T-helper 17 cell (primary cell): Measurements from ENCODE around the gene CSTF3. TPM values are rescaled to one million over a fixed set of nuclear protein-coding genes. Genes with fewer than 3 reads are reported as not detected.

Source experiments
- ATAC-seq: fragments of 150-1000 bp; cut with Tn5 transposase; 2 replicates; pipeline ENCODE4 v1.10.0; 2021; ENCODE audit warnings: mild to moderate bottlenecking, moderate library complexity
- DNase-seq, 3 donors: peaks; one replicate each; pipeline versions ENCODE4 v3.0.0 to v3.0.0-alpha.2; 2020 to 2021
- H3K9me3 ChIP-seq: one replicate; pipeline ENCODE4 v1.7.0; 2013; ENCODE audit warnings: low read length, mild to moderate bottlenecking; ENCODE audit not compliant: control insufficient read depth, poor library complexity, severe bottlenecking
- H3K27ac Mint-ChIP-seq: one replicate; pipeline ENCODE4 v1.8.0; 2022; ENCODE audit warnings: mild to moderate bottlenecking, moderate library complexity, mixed read lengths
- H3K27me3 Mint-ChIP-seq: one replicate; pipeline ENCODE4 v1.8.0; 2022; ENCODE audit warnings: mixed read lengths
- H3K36me3 Mint-ChIP-seq: one replicate; pipeline ENCODE4 v1.8.0; 2022; ENCODE audit warnings: low read depth, mixed read lengths
- H3K4me1 Mint-ChIP-seq: one replicate; pipeline ENCODE4 v1.8.0; 2022; ENCODE audit warnings: mild to moderate bottlenecking, mixed read lengths
- H3K4me3 Mint-ChIP-seq: one replicate; pipeline ENCODE4 v1.8.0; 2022; ENCODE audit warnings: mild to moderate bottlenecking, moderate library complexity, mixed read lengths
- total RNA-seq, 4 donors: library from RNA in 2 of 4; stranded (reverse) in 2 of 4; gene quantifications; one replicate each; pipeline ENCODE4 v1.2.3 and lab custom pipeline; 2022 to 2026

The CSTF3 gene
- total RNA-seq, 2 donors from 2014 or later = 12.0 to 16.8 TPM

- no peaks in the 10 kb centered on the region for H3K36me3 Mint-ChIP-seq
- H3K9me3 ChIP-seq = no peaks in the 10 kb centered on the region
- ATAC-seq (no peak), DNase-seq (no peak)
- no peaks in the 10 kb centered on the region for H3K4me1 Mint-ChIP-seq
- no peak overlapping the region for H3K4me3 Mint-ChIP-seq
- H3K27ac Mint-ChIP-seq = no peak overlapping the region
- H3K27me3 Mint-ChIP-seq = no peaks in the 10 kb centered on the region
These were observed 51.2 kb downstream of the CSTF3 start for GRCh38 chr11:33110083-33110482.

- Mint-ChIP-seq H3K4me1 (no peaks in the 10 kb centered on the region), H3K36me3 (no peaks in the 10 kb centered on the region), H3K27ac (no peak overlapping the region), H3K27me3 (no peaks in the 10 kb centered on the region), H3K4me3 (no peak overlapping the region)
- DNase-seq (no peak), ATAC-seq (no peak)
- no peaks in the 10 kb centered on the region for H3K9me3 ChIP-seq
These were observed 51.9 kb downstream of the CSTF3 start for GRCh38 chr11:33109294-33109895.

GRCh38 chr11:33103836-33104235, 57.4 kb downstream of the CSTF3 start:
- H3K9me3 ChIP-seq = no peaks in the 10 kb centered on the region
- H3K4me1 Mint-ChIP-seq = no peaks in the 10 kb centered on the region
- H3K27ac Mint-ChIP-seq = no peak overlapping the region
- no peaks in the 10 kb centered on the region for H3K27me3 Mint-ChIP-seq
- DNase-seq = no peak
- no peak overlapping the region for H3K4me3 Mint-ChIP-seq
- H3K36me3 Mint-ChIP-seq = peaks cover 10% of the 10 kb centered on the region
- no peak for ATAC-seq

- Mint-ChIP-seq H3K27ac (no peak overlapping the region), H3K36me3 (peaks cover 5% of the 10 kb centered on the region), H3K4me3 (no peak overlapping the region), H3K27me3 (no peaks in the 10 kb centered on the region), H3K4me1 (no peaks in the 10 kb centered on the region)
- DNase-seq (no peak), ATAC-seq (no peak)
- no peaks in the 10 kb centered on the region for H3K9me3 ChIP-seq
These were observed 67.1 kb downstream of the CSTF3 start for GRCh38 chr11:33094157-33094556.

- ATAC-seq = no peak
- H3K4me1 Mint-ChIP-seq = no peaks in the 10 kb centered on the region
- no peaks in the 10 kb centered on the region for H3K9me3 ChIP-seq
- no peak overlapping the region for H3K27ac Mint-ChIP-seq
- no peak for DNase-seq
- H3K4me3 Mint-ChIP-seq = no peak overlapping the region
- H3K27me3 Mint-ChIP-seq = no peaks in the 10 kb centered on the region
- H3K36me3 Mint-ChIP-seq = peaks cover 6% of the 10 kb centered on the region
These were observed 71.5 kb downstream of the CSTF3 start for GRCh38 chr11:33089776-33090175.

- ATAC-seq (no peak), DNase-seq (no peak)
- H3K36me3 Mint-ChIP-seq = peaks cover 4% of the 10 kb centered on the region
- H3K9me3 ChIP-seq = no peaks in the 10 kb centered on the region
- peak overlapping the region; percentile 46 for H3K27ac Mint-ChIP-seq
- no peaks in the 10 kb centered on the region for H3K27me3 Mint-ChIP-seq
- H3K4me3 Mint-ChIP-seq = no peak overlapping the region
- H3K4me1 Mint-ChIP-seq = no peaks in the 10 kb centered on the region
These were observed 75.3 kb downstream of the CSTF3 start for GRCh38 chr11:33086017-33086416.

GRCh38 chr11:33083918-33084317, 77.4 kb downstream of the CSTF3 start:
- ATAC-seq (no peak), DNase-seq (no peak)
- no peak overlapping the region for H3K4me3 Mint-ChIP-seq
- no peak overlapping the region for H3K27ac Mint-ChIP-seq
- no peaks in the 10 kb centered on the region for H3K9me3 ChIP-seq
- no peaks in the 10 kb centered on the region for H3K27me3 Mint-ChIP-seq
- H3K4me1 Mint-ChIP-seq = no peaks in the 10 kb centered on the region
- H3K36me3 Mint-ChIP-seq = peaks cover 6% of the 10 kb centered on the region

- H3K27ac Mint-ChIP-seq = no peak overlapping the region
- no peak overlapping the region for H3K4me3 Mint-ChIP-seq
- DNase-seq (no peak), ATAC-seq (no peak)
- no peaks in the 10 kb centered on the region for H3K9me3 ChIP-seq
- no peaks in the 10 kb centered on the region for H3K27me3 Mint-ChIP-seq
- peaks cover 2% of the 10 kb centered on the region for H3K4me1 Mint-ChIP-seq
- H3K36me3 Mint-ChIP-seq = peaks cover 6% of the 10 kb centered on the region
These were observed 88.8 kb downstream of the CSTF3 start for GRCh38 chr11:33072465-33072864.

- no peaks in the 10 kb centered on the region for H3K9me3 ChIP-seq
- Mint-ChIP-seq H3K36me3 (peaks cover 3% of the 10 kb centered on the region), H3K27ac (no peak overlapping the region), H3K4me1 (peaks cover 11% of the 10 kb centered on the region), H3K27me3 (no peaks in the 10 kb centered on the region), H3K4me3 (no peak overlapping the region)
- DNase-seq = no peak
- ATAC-seq = no peak
These were observed 92.5 kb downstream of the CSTF3 start for GRCh38 chr11:33068611-33069340.

- peaks cover 14% of the 10 kb centered on the region for H3K4me1 Mint-ChIP-seq
- H3K36me3 Mint-ChIP-seq = peaks cover 6% of the 10 kb centered on the region
- no peaks in the 10 kb centered on the region for H3K27me3 Mint-ChIP-seq
- DNase-seq = no peak
- H3K4me3 Mint-ChIP-seq = no peak overlapping the region
- no peak overlapping the region for H3K27ac Mint-ChIP-seq
- ATAC-seq = no peak
- no peaks in the 10 kb centered on the region for H3K9me3 ChIP-seq
These were observed 94.0 kb downstream of the CSTF3 start for GRCh38 chr11:33067294-33067693.

- peaks cover 6% of the 10 kb centered on the region for H3K36me3 Mint-ChIP-seq
- no peaks in the 10 kb centered on the region for H3K9me3 ChIP-seq
- peaks cover 12% of the 10 kb centered on the region for H3K4me1 Mint-ChIP-seq
- H3K27me3 Mint-ChIP-seq = no peaks in the 10 kb centered on the region
- H3K27ac Mint-ChIP-seq = peak overlapping the region; percentile 79
- H3K4me3 Mint-ChIP-seq = no peak overlapping the region
- ATAC-seq = peak; percentile 94
- DNase-seq = peak; percentile 47 to 64 (median 50)
These were observed 95.7 kb downstream of the CSTF3 start for GRCh38 chr11:33065445-33066178.

GRCh38 chr11:33064866-33065265, 96.4 kb downstream of the CSTF3 start:
- Mint-ChIP-seq H3K36me3 (peaks cover 6% of the 10 kb centered on the region), H3K4me3 (no peak overlapping the region), H3K27me3 (no peaks in the 10 kb centered on the region), H3K27ac (peak overlapping the region; percentile 72), H3K4me1 (peaks cover 12% of the 10 kb centered on the region)
- ATAC-seq = no peak
- H3K9me3 ChIP-seq = no peaks in the 10 kb centered on the region
- DNase-seq = no peak

GRCh38 chr11:33064033-33064825, 97.1 kb downstream of the CSTF3 start:
- no peaks in the 10 kb centered on the region for H3K9me3 ChIP-seq
- H3K4me1 Mint-ChIP-seq = peaks cover 12% of the 10 kb centered on the region
- ATAC-seq (no peak), DNase-seq (no peak)
- H3K27me3 Mint-ChIP-seq = no peaks in the 10 kb centered on the region
- H3K36me3 Mint-ChIP-seq = peaks cover 9% of the 10 kb centered on the region
- peak overlapping the region; percentile 72 for H3K27ac Mint-ChIP-seq
- H3K4me3 Mint-ChIP-seq = no peak overlapping the region
